ENCODE data around the gene UROC1.

The UROC1 gene

GRCh38 chr3:126494204-126494969, 23.2 kb downstream of the UROC1 start:
- DNase-seq (ENCODE audit: low read depth in 1 of 2, low spot score in 1 of 2), result no peak
- Histone ChIP-seq H3K27me3 (ENCODE audit: insufficient read depth, poor library complexity, severe bottlenecking) (no peaks in the 10 kb centered on the region), H3K27ac (replicated peaks) (no peak overlapping the region), H3K4me3 (replicated peaks; ENCODE audit: insufficient read depth, low read length) (no peak overlapping the region)
- TF ChIP-seq SPI1 (IDR thresholded peaks at IDR 0.05; ENCODE audit: borderline replicate concordance, low read depth), result no peak
- no peak for TF ChIP-seq POLR2AphosphoS5 (IDR thresholded peaks at IDR 0.05; ENCODE audit: low read depth)
- TF ChIP-seq GABPA (IDR thresholded peaks at IDR 0.05; ENCODE audit: low read depth), result no peak
- TF ChIP-seq CTCF (IDR thresholded peaks at IDR 0.05; ENCODE audit: insufficient read depth, low read length), result no peak
- no peak for TF ChIP-seq REST (IDR thresholded peaks at IDR 0.05; ENCODE audit: insufficient replicate concordance, low read depth)

GRCh38 chr3:126493739-126494138, 23.8 kb downstream of the UROC1 start:
- no peak overlapping the region for H3K4me3 ChIP-seq (replicated peaks; ENCODE audit: insufficient read depth, low read length)
- DNase-seq (ENCODE audit: low read depth in 1 of 2, low spot score in 1 of 2), result peak in 1 of 2 experiments; percentile 69
- H3K27ac ChIP-seq (replicated peaks), result no peak overlapping the region
- no peaks in the 10 kb centered on the region for H3K27me3 ChIP-seq (ENCODE audit: insufficient read depth, poor library complexity, severe bottlenecking)
- TF ChIP-seq CTCF (IDR thresholded peaks at IDR 0.05; ENCODE audit: insufficient read depth, low read length) (no peak), SPI1 (IDR thresholded peaks at IDR 0.05; ENCODE audit: borderline replicate concordance, low read depth) (peak; percentile 14; the same call in 1 of the 2 replicates), REST (IDR thresholded peaks at IDR 0.05; ENCODE audit: insufficient replicate concordance, low read depth) (no peak), GABPA (IDR thresholded peaks at IDR 0.05; ENCODE audit: low read depth) (no peak), POLR2AphosphoS5 (IDR thresholded peaks at IDR 0.05; ENCODE audit: low read depth) (peak; percentile 75)

- TF ChIP-seq POLR2AphosphoS5 (IDR thresholded peaks at IDR 0.05; ENCODE audit: low read depth), result no peak
- no peak for TF ChIP-seq CTCF (IDR thresholded peaks at IDR 0.05; ENCODE audit: insufficient read depth, low read length)
- TF ChIP-seq GABPA (IDR thresholded peaks at IDR 0.05; ENCODE audit: low read depth), result no peak
- no peak for TF ChIP-seq REST (IDR thresholded peaks at IDR 0.05; ENCODE audit: insufficient replicate concordance, low read depth)
- no peak for TF ChIP-seq SPI1 (IDR thresholded peaks at IDR 0.05; ENCODE audit: borderline replicate concordance, low read depth)
- no peak overlapping the region for H3K4me3 ChIP-seq (replicated peaks; ENCODE audit: insufficient read depth, low read length)
- no peak overlapping the region for H3K27ac ChIP-seq (replicated peaks)
Measured at GRCh38 chr3:126493051-126493450, 24.5 kb downstream of the UROC1 start.

More at GRCh38 chr3:126493051-126493450, 24.5 kb downstream of the UROC1 start:
- no peaks in the 10 kb centered on the region for H3K27me3 ChIP-seq (ENCODE audit: insufficient read depth, poor library complexity, severe bottlenecking)
- DNase-seq (ENCODE audit: low read depth in 1 of 2, low spot score in 1 of 2), result no peak

Data from HL-60 (cell line).